IPS-NIHi7 (cell line): ENCODE data around the gene ARHGEF33.
"Not testable (repeated sequence)": the region's sequence is repeated elsewhere in the genome, so short reads cannot be mapped to it uniquely, and the experiment has no call there.

Experiments
- DNase-seq: peaks from one replicate; pipeline ENCODE4 v3.0.0; 2012; ENCODE audit warnings: mixed read lengths; ENCODE audit errors: extremely low spot score

Gene ARHGEF33

DNA sequence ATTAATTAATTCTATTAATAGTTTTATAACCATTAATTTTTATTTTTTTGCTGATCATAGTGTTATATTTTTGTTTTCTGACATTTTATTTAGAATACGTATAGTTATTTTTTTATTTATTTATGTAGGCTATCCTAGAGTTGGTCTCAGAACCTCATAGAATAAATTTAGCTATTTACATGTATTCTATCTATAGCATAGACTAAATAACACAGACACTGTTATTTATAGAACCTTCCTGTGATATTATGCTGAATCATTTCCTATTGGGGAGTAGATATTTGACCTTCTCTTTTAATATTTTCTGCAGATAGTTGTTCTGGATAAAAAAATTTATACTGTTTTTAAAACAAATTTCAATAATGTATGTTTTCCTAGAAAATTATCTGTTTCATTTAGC is 20.2 kb downstream of the ARHGEF33 start:
- DNase-seq, result no peak

- DNase-seq, result no peak
Measured at GRCh38 chr2:38911191-38911590, 21.5 kb downstream of the ARHGEF33 start.

DNA sequence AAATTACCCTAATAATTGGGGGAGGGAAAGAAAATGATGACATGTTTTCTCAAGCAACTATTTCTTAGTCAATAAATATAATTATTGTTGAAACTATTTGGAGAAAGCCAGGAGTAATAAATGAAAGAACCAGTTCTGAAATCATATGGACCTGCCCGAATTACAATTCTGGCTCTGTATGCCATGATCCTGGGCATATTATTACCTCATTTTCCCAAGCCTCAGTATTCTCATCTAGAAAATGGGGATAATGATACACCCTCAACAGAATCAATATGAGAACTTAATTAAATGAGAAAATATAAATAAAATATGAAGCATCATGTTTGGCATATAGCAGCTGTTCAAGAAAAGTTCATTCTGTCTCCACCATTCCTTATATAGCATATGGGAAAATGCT is 22.9 kb downstream of the ARHGEF33 start:
- no peak for DNase-seq

GRCh38 chr2:38922389-38922788 is 32.7 kb downstream of the ARHGEF33 start:
- DNase-seq, result no peak

- no peak for DNase-seq
Measured at GRCh38 chr2:38922902-38923301, 33.2 kb downstream of the ARHGEF33 start.

GRCh38 chr2:38925982-38926381 is 36.3 kb downstream of the ARHGEF33 start:
- DNase-seq, result peak; percentile 50

DNA sequence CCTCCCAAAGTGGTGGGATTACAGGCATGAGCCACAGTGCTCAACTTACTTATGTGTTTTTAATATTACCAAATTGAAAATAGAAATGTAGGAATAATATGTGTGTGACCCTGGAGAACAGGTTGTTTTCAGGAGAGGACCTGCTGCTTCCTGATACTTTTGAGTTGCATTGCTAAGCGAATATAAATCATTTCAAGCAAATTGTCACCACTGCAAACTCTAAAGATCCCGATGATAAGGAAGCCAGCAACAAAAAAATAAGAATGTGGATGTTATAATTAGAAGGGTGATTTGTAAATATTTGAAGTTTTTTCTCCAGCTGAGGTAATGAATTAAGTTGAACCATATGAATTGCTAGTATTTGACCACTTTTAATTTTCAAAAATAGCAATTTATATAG is 40.9 kb downstream of the ARHGEF33 start:
- no peak for DNase-seq

GRCh38 chr2:38932586-38932985 is 42.9 kb downstream of the ARHGEF33 start:
- no peak for DNase-seq

GRCh38 chr2:38933653-38934052 is 44.0 kb downstream of the ARHGEF33 start:
- no peak for DNase-seq

GRCh38 chr2:38934742-38935141 is 45.1 kb downstream of the ARHGEF33 start:
- DNase-seq, result no peak

- DNase-seq, result no peak
Measured at GRCh38 chr2:38935568-38936172, 46.0 kb downstream of the ARHGEF33 start.

GRCh38 chr2:38936516-38936915 is 46.8 kb downstream of the ARHGEF33 start:
- not testable (repeated sequence) for DNase-seq

GRCh38 chr2:38937548-38937947 is 47.9 kb downstream of the ARHGEF33 start:
- DNase-seq, result no peak

- no peak for DNase-seq
Measured at GRCh38 chr2:38940746-38941145, 51.1 kb downstream of the ARHGEF33 start.

DNA sequence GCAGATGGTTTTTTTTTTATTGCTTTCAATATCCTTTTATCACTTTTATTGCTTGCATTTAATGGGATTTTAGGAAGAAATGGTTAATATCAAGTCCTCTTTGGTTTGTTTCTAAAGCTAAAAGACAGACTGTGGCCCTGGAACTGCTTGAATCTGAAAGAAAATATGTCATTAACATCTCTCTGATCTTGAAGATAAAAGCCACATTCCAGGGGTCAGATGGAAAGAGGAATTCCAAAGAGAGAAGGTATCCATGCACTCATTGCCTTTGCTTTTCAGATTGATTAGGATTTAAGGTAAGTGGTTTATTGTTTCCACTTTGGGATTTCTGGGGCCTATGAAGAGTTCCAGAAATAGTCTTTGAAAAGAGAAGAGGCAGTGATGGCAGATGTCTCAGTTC is 54.1 kb downstream of the ARHGEF33 start:
- no peak for DNase-seq

- no peak for DNase-seq
Measured at GRCh38 chr2:38945372-38945771, 55.7 kb downstream of the ARHGEF33 start.

DNA sequence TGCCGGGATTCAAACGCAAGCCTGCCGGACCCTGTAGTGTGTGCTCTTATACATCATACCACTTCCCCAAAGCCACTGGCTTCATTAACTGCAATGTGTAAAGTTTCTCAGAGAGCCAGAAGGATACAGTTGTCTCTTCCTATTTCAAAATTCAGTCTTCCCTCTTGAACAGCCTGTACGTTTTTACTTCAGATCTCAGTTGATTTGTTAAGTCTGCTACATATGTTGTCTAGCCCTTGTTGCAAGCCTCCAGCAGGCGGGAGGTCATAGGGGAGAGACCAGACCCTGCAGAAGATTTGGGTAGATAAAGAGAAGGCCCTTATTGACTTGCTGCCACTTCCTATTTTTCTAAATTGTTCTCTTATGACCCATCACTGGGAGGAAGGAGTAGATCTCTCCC is 56.2 kb downstream of the ARHGEF33 start:
- DNase-seq, result no peak

- peak; percentile 88 for DNase-seq
Measured at GRCh38 chr2:38947241-38948239, 57.9 kb downstream of the ARHGEF33 start.

GRCh38 chr2:38948387-38948882 is 58.8 kb downstream of the ARHGEF33 start:
- DNase-seq, result no peak

- DNase-seq, result no peak
Measured at GRCh38 chr2:38948995-38949394, 59.3 kb downstream of the ARHGEF33 start.

GRCh38 chr2:38951766-38952165 is 62.1 kb downstream of the ARHGEF33 start:
- no peak for DNase-seq

DNA sequence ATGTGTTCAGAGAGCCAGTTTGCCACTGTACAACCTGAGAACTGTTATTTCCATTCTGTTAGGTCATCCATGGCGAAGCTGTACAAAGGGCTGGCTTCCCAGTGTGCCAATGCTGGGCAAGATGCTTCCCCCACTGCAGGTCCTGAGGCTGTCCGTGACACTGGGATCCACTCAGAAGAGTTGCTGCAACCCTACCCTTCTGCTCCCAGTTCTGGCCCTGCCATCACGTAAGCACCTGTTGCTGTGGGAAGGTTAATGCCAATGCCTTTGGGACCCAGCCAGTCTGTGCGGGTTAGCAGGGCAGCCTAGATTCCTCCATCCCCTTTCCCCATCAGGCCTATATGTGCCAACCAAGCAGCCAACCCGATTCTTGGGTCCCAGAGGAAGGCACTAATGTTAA is 68.3 kb downstream of the ARHGEF33 start:
- DNase-seq, result no peak

GRCh38 chr2:38959466-38959865 is 69.8 kb downstream of the ARHGEF33 start:
- DNase-seq, result no peak
